DLD1 (cell line): Measurements from ENCODE around the gene ZNF385B.

Experiments
- in situ Hi-C: cut with HindIII; loops from 2 replicates; pipeline ENCODE4 v1.10.0; 2017; ENCODE audit warnings: low sequenced_read_pairs

The ZNF385B gene

DNA sequence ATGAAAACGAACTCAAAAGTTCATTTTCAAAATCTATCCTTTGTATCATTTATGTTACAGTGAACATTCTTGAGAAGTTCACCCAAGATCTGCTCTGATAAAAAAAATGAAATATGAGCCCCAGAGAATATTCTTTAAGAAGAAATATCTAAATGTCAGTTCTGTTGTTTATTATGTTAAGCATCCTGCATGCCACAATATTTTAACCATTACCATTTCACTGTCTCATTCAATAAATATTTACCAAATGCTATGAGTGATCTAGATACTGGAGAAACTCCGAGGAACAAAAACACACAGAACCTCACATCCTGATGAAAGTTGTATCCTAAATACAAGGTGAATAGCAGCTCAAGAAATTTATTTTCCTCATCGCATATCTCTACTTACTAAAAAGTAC is 170.2 kb downstream of the ZNF385B start:
- in situ Hi-C loops = no loop called here

DNA sequence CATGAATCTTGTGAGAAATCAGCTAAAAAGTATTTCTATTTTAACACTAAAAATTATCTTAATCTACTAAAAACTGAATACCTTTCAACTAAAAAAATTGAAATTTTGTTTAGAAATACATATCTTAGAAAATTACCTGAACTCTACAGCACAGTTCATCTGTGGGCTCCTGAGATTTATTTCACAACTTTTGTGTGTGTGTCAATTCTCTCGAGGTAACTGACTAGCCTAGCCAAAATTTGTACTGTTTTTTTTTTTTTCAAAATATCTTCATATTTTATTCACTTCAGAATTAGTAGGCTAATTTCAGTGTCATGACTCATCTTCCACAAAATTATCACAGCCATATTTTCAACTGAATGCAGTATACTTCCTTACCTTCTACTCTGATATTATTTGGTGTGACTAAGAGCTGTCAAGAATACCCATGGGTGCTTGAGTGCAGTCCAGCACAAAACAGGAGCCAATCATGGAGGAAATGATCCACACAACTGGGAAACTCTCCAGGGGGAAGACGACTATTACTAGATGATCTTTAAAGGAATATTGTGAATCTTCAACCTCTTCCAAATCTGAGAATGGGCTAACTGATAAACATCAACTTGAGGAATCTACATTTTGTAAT is 174.6 kb downstream of the ZNF385B start:
- in situ Hi-C loops = no loop called here

DNA sequence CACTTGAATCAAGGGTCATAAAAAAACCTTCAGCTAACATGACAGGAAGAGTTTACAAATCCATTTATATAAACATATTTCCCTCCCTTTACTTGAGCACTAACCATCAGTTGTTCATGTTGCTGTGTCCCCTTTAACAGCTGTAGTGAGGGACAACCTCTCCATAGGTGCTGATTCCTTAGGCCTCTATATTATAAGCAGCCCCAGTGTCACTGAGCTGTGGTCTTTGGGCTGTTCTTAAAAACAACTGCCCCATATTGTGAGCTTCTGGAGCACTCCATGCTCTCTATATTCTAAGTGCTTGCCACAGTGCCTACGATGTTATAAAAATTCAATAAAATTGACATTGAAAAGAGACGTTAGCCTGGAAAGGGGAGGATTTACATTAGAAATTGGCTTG is 175.3 kb downstream of the ZNF385B start:
- in situ Hi-C loops = no loop called here

DNA sequence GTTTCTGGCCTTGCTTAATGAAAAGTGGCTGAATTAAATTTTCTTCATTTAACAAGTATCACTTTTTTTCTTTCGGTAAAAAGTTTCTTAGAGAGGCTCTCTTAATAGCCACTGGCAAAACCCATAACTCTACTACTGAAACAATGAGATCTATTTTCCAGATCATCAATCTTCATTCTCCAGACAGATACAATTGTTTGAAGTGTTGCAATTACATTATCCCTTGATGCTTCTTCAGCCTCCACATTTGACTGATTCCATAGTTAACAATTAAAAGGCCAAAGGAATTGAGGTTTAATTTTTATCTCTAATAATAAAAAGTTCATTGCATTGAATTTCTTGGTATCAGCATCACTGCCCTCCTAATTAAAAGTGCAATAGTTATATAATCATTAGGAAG is 176.3 kb downstream of the ZNF385B start:
- in situ Hi-C loops = no loop called here

DNA sequence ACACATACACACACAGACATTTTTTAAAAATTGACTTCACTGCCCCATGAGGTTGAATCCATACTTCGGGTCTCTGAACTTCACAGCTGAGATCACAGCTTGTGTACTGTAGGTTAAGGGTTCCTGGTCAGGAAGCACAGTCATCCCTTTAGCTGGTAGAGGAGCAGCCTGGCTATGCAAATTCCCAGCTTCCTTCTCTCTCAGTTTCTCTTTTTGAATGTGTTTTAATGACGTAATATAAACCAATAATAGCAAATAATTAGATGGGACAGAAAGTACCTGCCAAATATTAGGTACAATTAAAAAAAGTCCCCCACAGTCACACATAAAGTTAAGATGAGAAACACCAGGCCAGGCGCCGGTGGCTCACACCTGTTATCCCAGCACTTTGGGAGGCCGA is 178.7 kb downstream of the ZNF385B start:
- in situ Hi-C loops = no loop called here

DNA sequence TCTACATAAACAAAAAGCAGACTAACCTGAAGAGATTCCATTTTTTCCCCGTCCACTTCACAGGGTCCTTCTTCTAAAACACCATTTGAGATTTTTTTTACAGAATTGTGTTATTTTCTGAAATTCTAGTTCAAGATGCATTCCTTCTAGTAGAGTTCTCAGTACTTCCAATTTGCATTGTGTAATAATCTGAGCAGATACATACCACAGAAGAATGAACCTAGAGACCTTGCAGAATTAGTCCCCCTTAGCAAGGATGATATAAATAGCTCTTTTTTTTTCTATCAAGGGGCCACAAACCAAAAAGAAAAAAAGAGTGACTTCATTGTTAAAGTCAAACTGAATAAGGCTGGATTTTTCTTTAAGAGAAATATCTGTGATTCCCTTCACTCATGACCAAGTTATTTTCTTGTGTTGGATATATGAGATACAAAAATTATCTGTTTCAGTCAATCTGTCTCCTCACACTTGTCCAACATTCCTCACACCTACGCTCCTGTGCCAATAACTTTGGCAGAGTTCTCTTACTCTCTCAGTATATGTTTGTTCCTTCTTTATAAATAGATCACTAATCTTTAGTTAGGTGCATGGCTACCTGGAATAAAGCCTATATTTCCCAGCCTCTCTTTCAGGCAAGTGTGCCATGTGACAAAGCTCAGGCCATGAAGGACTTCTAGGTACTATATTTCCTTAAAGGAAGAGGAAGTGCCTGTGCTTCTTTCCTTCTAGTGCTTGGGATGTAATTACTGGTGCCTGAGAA is 183.5 kb downstream of the ZNF385B start:
- in situ Hi-C loops = no loop called here

DNA sequence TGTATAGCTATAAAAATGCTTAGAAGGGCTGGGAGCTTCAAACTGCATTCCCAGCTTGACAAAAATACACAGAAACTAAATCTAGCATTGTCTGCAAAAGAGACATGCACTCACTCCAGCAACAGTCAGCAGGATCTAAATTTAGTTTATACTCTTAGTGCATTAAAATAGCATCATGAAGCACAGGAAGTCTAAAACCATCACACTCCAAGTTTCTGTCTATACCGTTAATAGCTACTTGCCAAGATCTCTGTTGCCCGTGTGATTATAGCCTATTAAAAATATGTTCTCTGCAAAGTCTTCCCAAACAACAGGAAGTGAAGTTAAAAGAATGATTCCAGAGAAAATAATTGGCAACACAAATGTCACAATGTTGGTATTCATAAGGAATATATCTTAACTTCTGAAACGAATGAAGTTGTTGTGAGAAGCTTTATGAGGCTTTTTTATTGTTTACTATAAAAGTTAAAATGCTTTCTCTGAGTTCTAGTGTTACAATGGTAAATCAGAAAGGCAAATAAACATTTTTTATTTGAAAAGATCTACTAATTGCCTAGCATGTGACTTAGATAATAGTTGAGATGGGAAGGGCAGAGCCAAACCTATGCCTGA is 184.2 kb downstream of the ZNF385B start:
- in situ Hi-C loops = no loop called here

DNA sequence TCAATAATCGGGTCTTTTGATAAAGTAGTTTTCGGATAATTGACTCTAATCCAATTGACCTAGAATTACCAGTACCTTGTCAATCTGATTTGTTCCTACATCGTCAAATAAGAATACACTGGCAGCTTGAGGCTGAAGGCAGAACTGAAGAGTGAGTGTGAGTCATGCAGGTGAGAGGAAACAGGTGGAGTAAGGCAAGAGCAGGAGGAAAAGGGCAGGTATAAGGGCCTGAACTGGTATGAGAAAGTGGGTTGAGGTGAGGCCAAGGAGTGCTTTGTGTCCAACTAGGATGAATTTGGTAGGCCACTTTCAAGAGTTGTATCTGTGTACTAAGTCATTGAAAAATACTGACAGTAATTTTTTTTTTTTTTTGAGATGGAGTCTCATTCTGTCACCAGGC is 186.0 kb downstream of the ZNF385B start:
- in situ Hi-C loops = no loop called here

DNA sequence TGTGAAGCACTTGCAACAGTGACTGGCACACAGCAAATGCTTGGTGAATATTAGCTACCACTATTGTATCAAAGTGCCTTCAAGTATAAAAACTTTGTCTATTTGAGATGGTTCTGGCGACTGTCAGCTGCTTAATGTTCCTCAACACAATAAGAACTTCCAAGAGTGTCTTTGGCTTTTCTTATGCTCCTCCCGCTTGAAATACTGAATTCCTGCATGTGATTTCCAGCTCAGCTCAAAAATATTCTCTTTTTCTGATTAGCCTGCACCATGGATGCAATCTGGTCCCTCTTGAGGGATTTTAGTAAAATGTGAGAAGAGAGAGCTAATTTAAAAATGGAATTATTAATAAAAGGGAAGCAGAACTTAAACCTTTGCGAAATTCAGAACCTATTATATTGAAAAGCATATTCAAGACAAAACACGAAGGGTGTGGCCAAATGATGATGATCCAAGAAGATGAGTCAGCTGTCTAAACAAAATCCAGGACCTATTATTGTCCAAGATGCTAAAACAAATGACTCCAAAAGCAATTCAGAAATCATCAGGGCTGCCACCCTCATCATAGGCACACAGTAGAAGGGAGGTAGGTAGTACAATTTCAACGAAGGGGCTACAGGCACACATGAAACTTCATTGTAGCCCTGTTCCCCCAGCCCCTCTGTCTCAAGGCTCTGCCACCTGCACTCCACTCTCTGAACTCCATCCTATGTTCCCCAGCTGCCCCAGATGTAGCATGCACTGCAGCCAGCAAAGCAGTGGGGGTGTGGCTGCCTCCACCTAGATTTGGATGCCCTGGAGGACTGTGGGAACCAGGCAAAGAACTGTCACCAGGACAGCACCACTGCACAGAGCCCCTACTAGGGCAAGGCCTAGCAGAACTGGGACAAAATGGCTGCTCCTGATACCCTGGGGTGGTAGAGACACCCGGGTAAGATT is 190.1 kb downstream of the ZNF385B start:
- in situ Hi-C loops = no loop called here

DNA sequence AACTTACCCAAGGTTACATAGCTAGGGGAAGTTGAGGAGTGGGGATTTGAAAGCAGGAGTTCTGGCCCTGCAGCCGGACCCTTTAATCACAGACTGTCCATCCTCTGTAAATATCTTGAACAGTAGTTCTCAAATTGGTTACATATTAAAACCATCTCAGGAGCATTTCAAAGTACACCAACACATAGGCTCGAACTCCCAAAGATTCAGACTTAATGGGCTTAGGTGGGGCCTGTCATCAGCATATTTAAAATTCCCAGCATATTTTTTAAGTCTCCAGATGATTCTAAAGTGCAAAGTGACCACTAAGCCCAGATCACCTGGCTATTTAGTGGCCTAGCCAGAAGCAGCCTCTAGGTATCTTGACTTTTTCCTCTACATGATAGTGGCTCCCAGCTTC is 192.2 kb downstream of the ZNF385B start:
- in situ Hi-C loops = no loop called here

DNA sequence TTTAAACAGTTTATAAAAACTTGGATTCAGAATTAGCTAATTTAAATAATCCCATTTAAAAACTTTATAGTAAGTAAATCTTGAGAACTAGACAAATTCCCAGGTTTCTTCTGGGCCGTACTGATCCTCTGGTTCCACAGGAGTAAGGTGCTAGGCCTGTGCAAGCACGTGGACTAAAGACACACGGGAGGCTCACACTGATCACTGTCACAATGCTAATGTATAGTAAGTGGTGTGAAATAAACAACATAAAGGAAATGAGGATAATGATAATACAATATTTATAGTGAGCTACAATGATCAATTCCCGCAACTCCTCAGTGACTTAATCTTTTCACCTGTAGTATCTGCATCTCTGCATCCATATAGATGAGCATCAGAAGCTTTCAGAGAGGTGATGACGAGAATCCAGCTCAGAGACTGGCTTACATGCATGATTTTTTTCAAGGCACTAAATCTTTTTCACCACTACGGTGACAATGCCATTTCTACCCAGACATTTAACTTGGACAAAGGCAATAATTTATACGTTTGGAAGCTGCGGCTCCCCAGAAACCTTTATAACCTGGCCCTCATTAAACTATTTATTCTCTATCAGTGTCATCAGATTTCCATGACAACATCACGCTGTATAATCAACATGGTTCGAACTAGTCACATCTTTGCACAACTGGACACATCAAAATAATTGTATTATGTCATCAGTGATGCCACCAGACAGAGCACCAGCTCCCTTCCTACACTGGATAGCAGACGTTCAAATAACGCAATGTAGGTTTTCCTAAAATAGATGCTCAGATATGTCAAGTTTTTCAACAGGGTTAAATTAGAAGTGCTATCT is 196.2 kb downstream of the ZNF385B start:
- in situ Hi-C loops = no loop called here

DNA sequence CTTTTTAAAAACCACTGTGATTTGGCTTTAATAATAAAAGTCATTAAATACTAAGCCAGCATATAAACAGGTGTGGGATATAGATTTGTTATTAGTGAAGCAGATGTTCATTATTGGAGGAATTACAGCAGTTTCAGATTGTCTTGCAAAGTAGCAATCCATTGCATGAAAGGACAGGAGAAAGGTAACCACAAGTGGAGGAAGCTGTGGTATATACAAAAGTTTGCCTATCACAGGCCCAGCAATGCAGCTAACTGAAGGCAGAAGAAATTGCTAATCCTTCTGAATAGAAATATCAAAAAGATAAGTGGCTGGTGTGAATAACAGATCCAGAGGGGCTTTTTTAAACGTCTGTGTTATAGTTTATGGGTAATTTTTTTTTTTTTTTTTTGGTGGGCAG is 199.4 kb downstream of the ZNF385B start:
- in situ Hi-C loops = no loop called here

DNA sequence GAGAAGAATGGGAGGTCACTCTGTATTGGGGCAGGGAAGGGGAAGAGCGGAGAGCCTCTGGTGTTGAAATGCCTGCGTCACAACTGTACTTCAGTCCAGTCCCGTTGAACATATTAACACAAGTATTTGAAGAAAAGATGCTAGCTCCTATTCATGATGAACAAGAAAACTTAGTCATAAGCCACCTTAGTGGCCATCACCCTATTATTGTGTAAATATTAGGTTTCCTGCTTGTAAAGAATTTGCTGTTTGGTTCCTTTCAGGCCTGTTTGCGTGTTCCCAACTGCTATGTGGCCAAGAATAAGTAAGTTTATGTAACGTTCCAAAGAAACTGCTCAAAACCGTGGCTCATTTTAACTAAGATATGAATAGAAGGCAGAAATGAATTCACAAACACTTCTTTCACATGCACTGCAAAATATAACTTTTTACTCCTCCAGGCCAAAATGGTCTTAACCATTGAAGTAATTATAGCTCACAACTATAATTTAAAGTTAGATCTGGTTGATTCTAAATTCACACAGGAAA is 204.3 kb downstream of the ZNF385B start:
- in situ Hi-C loops = no loop called here

DNA sequence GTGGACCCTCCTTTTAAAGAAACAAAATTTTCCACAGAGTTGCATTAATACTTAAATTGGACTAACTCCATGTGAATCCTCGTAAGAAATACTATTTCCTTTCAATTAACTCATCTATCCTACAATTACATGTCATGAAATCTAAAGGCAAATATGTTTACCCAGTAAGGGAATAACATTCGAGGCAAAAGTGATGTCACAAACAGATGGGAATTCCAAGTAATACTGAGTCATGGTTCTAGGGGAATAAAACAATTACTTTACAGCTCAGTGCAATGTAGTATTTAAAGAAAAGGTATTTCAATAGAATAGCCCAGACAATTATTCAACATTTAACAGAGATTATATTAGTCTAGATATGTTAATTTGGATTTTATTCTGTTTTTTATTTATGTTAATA is 205.8 kb downstream of the ZNF385B start:
- in situ Hi-C loops = no loop called here

DNA sequence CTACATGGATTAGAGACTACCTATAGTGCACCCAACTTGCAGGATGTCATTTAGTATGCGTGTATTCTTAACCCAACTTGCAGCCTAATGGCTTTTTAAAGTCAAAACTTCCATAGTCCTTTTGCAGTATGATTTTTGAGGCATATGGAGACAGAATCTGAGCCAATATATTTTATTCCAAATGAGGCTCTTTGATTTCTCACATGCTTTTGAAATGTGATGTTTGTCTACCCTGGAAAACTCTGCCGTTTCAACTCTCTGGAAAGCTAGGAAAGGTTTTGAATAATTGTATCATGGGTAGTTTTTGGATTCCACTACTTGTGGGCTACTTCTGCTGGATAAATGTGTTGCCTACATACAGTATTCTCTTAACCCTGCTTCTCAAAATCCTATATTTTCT is 206.6 kb downstream of the ZNF385B start:
- in situ Hi-C loops = no loop called here

DNA sequence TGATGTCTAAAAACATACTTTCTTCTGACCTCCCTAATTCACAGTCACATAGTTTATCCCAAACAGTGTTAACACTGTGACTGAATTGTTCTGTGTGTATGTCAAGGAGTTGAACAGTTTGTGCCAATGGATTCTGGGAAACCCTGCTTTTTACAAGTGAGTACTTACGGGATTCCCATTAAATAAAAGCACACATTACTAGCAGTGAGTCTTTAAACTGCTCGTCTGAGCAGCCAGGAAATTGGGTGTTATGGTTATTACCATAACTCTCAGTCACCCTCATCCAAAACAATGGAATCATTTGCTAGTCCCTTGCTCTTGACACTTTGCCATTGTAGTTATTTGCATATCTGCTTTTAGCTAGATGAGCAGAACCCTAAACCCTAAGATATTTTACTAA is 209.1 kb downstream of the ZNF385B start:
- in situ Hi-C loops = no loop called here

DNA sequence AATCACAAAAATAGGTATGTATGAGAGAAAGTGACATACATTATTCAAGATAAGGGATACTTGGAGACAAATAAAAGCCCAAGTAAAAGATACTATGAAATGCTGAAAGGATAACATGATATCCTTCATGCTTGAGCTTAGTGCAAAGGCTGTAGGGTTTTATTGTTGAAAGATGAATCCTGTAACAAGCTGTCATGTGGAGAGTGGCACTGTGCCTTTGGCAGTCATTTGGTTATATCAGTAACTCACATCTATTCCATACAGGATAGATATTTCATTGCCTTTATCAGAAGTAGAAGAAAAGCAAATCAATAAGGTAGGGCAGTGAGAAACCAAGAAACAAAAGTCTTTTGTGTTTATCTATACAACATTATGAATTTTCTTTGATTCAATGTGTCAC is 211.0 kb downstream of the ZNF385B start:
- in situ Hi-C loops = no loop called here

DNA sequence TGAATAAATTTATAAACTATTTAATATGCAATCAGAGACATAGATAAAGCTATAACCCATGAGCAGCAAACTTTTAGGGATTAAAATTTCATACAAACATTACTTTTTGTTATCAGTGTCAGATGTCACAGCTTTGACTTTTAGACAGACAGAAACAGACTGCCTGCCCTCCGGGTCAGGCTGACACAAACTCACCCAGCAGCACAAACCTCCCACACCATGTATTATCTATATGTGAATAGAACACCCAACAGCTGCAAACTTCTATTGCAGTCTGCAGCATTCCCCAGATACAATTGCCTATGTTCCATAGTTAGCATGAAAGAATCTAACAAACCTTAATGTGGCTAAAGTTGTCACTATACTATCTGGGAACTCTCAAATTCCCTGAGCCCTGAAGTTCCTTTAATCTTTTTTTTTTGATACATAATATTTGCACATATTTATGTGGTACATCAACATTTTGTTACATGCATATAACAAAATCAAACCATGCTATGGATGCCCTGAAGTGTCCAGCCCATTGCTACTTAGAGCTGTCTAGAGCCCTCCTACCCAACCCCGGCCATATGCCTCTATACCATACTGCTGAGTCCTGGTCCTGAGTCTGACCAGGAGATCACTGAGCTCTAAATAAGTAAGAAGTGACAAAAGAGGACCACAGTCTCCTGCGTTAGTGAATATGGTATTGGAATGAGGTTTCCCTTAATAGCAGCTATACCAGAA is 214.4 kb downstream of the ZNF385B start:
- in situ Hi-C loops = no loop called here

DNA sequence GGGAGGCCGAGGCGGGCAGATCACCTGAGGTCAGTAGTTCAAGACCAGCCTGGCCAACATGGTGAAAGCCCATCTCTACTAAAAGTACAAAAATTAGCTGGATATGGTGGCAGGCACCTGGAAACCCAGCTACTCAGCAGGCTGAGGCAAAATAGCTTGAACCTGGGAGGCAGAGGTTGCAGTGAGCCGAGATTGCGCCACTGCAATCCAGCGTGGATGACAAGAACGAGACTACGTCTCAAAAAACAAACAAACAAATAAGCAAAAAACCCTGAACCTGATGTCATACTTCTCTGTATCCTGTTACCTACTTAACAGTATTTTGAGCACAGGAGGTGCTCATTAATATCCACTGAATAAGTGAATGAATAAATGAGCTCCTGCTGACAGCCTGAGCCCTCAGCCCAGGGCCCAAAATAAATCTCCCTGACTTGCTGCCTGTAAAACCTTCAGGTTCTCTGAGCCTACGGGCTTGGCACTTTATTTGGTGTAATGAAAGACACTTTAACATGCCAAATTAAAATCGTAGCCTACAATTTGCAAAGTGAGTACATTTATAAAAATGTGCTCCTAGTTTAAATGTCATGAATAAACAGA is 215.1 kb downstream of the ZNF385B start:
- in situ Hi-C loops = no loop called here
